GM23338 (cell line): ENCODE results near the gene MRPL32. TPM values are rescaled to one million over a fixed set of nuclear protein-coding genes. Genes with fewer than 3 reads are reported as not detected.

Source experiments
- ATAC-seq: fragments of 200-7000 bp; cut with Tn5 transposase; 3 replicates; pipeline ENCODE4 v1.9.1; 2020
- DNase-seq: peaks from one replicate; pipeline ENCODE4 v3.0.0-alpha.2; 2015; ENCODE audit warnings: low spot score
- H2AFZ ChIP-seq: fragments of 200-600 bp; sonication (generic); 2 replicates; pipeline ENCODE4 v1.8.0; 2016; ENCODE audit warnings: antibody characterized with exemption, mild to moderate bottlenecking, moderate library complexity
- H3F3A ChIP-seq: fragments of 200-600 bp; sonication (generic); replicated peaks from 2 replicates; pipeline ENCODE4 v1.8.0; 2017; ENCODE audit warnings: antibody characterized with exemption, mixed run types, low read depth
- H3K27ac ChIP-seq: fragments of 200-600 bp; sonication (generic); 2 replicates; pipeline ENCODE4 v1.6.1; 2016; ENCODE audit warnings: low read depth
- H3K27me3 ChIP-seq: fragments of 200-600 bp; sonication (generic); 2 replicates; pipeline ENCODE4 v1.8.0; 2016; ENCODE audit warnings: mild to moderate bottlenecking, mixed run types, moderate library complexity; ENCODE audit not compliant: insufficient read depth
- H3K36me3 ChIP-seq: fragments of 200-600 bp; sonication (generic); 2 replicates; pipeline ENCODE4 v1.8.0; 2016; ENCODE audit warnings: mild to moderate bottlenecking; ENCODE audit not compliant: insufficient read depth
- H3K4me1 ChIP-seq: fragments of 200-600 bp; sonication (generic); 2 replicates; pipeline ENCODE4 v1.8.0; 2016; ENCODE audit warnings: mild to moderate bottlenecking, moderate library complexity; ENCODE audit not compliant: insufficient read depth
- H3K4me2 ChIP-seq: fragments of 200-600 bp; sonication (generic); 2 replicates; pipeline ENCODE4 v1.7.1; 2017; ENCODE audit warnings: mixed run types
- H3K4me3 ChIP-seq: fragments of 200-600 bp; sonication (generic); 2 replicates; pipeline ENCODE4 v1.6.1; 2016; ENCODE audit warnings: mixed run types
- H3K79me2 ChIP-seq: fragments of 200-600 bp; sonication (generic); replicated peaks from 2 replicates; pipeline ENCODE4 v1.8.0; 2017; ENCODE audit warnings: mild to moderate bottlenecking; ENCODE audit not compliant: insufficient read depth
- H3K9me2 ChIP-seq: fragments of 200-600 bp; sonication (generic); 2 replicates; pipeline ENCODE4 v1.8.0; 2017; ENCODE audit not compliant: insufficient read depth
- H4K20me1 ChIP-seq: fragments of 200-600 bp; sonication (generic); replicated peaks from 2 replicates; pipeline ENCODE4 v1.8.0; 2017; ENCODE audit warnings: mild to moderate bottlenecking; ENCODE audit not compliant: insufficient read depth
- H3K27ac Mint-ChIP-seq: 2 replicates; pipeline ENCODE4 v1.8.0; 2020; ENCODE audit warnings: inconsistent platforms, mild to moderate bottlenecking, moderate library complexity, mixed read lengths
- H3K27me3 Mint-ChIP-seq: 3 replicates; pipeline ENCODE4 v1.8.0; 2022; ENCODE audit warnings: low read depth, mild to moderate bottlenecking, moderate library complexity, mixed read lengths, inconsistent platforms; ENCODE audit not compliant: insufficient read depth, poor library complexity
- H3K36me3 Mint-ChIP-seq: 3 replicates; pipeline ENCODE4 v1.8.0; 2021; ENCODE audit warnings: low read depth, mild to moderate bottlenecking, inconsistent platforms, moderate library complexity, mixed read lengths
- H3K4me1 Mint-ChIP-seq: 3 replicates; pipeline ENCODE4 v1.8.0; 2020; ENCODE audit warnings: mild to moderate bottlenecking, inconsistent platforms, mixed read lengths
- H3K4me3 Mint-ChIP-seq: 3 replicates; pipeline ENCODE4 v1.8.0; 2021; ENCODE audit warnings: moderate library complexity, mild to moderate bottlenecking, inconsistent platforms, mixed read lengths
- H3K9me3 Mint-ChIP-seq: 3 replicates; pipeline ENCODE4 v1.8.0; 2020; ENCODE audit warnings: moderate library complexity, mild to moderate bottlenecking, inconsistent platforms, mixed read lengths
- CTCF ChIP-seq, 2 experiments: fragments of 200-600 bp in 1 of 2; sonication (generic) in 1 of 2; conservative IDR thresholded peaks; 2 replicates each; pipeline versions ENCODE4 v1.5.1 to v1.6.1; 2016 to 2017; ENCODE audit warnings: antibody characterized with exemption in 2 of 2, low read depth in 2 of 2, mild to moderate bottlenecking in 2 of 2, moderate library complexity in 1 of 2
- ETS1 ChIP-seq: IDR thresholded peaks from 2 replicates; pipeline ENCODE4 v1.6.1; 2016; ENCODE audit warnings: antibody characterized with exemption
- EZH2 ChIP-seq: fragments of 200-600 bp; sonication (generic); IDR thresholded peaks from one replicate; pipeline ENCODE4 v1.8.0; 2017; ENCODE audit warnings: antibody characterized with exemption, mild to moderate bottlenecking, low read depth; ENCODE audit not compliant: unreplicated experiment
- EZH2phosphoT487 ChIP-seq: fragments of 200-600 bp; sonication (generic); IDR thresholded peaks from one replicate; pipeline ENCODE4 v1.8.1; 2018; ENCODE audit warnings: antibody characterized with exemption; ENCODE audit not compliant: unreplicated experiment
- JUNB ChIP-seq: IDR thresholded peaks from one replicate; pipeline ENCODE4 v1.6.1; 2016; ENCODE audit warnings: antibody characterized with exemption; ENCODE audit not compliant: unreplicated experiment
- POLR2AphosphoS5 ChIP-seq: IDR thresholded peaks from 2 replicates; pipeline ENCODE4 v1.6.1; 2016; ENCODE audit warnings: antibody characterized with exemption, low read depth
- ZNF114 ChIP-seq: fragments of 250-450 bp; sonication (Bioruptor Pico); IDR thresholded peaks from 2 replicates; pipeline ENCODE4 v1.5.0; 2020; ENCODE audit warnings: mild to moderate bottlenecking, moderate library complexity
- ZNF331 ChIP-seq: fragments of 250-450 bp; sonication (Bioruptor Pico); IDR thresholded peaks from 2 replicates; pipeline ENCODE4 v1.5.0; 2020; ENCODE audit warnings: low read depth, mild to moderate bottlenecking, moderate library complexity
- polyA plus RNA-seq: library from polyadenylated mRNA; unstranded; fragments of >200 nt; fragmentation: Nextera tagmentation; extraction: Ambion mirVana; gene quantifications from 2 replicates; pipeline ENCODE4 v1.2.1, GENCODE V29; 2016
- total RNA-seq: library from RNA; depleted of rRNA; stranded (reverse); fragments of >200 nt; shearing (Covaris generic); gene quantifications from 2 replicates; pipeline ENCODE4 v1.2.3, GENCODE V29; 2014

The MRPL32 gene
- total and polyA plus RNA-seq, 2 experiments from 2014 or later, result 93.4 to 303 TPM

GRCh38 chr7:42925630-42926029 lies 6.5 kb upstream of the MRPL32 start (continued):
- TF ChIP-seq ZNF331, result no peak
- no peak for TF ChIP-seq EZH2phosphoT487
- TF ChIP-seq ZNF114, result no peak
- TF ChIP-seq ETS1, result no peak

- no peak overlapping the region for H3K27ac Mint-ChIP-seq
- peaks cover 59% of the 10 kb centered on the region for H3K36me3 ChIP-seq
Measured at GRCh38 chr7:42926204-42926603, 6.0 kb upstream of the MRPL32 start.

GRCh38 chr7:42928754-42929153 lies 3.4 kb upstream of the MRPL32 start:
- no peak overlapping the region for H3K27ac Mint-ChIP-seq
- H3K4me1 ChIP-seq, result peaks cover 12% of the 10 kb centered on the region
- peaks cover 61% of the 10 kb centered on the region for H4K20me1 ChIP-seq
- H3K4me1 Mint-ChIP-seq, result peaks cover 14% of the 10 kb centered on the region; the same call in 2 of the 3 replicates
- H3K27ac ChIP-seq, result no peak overlapping the region; the same call in 1 of the 2 replicates
- DNase-seq (no peak), ATAC-seq (no peak)
- H3K36me3 ChIP-seq, result peaks cover 36% of the 10 kb centered on the region
- H3K4me3 Mint-ChIP-seq, result no peak overlapping the region
- no peak overlapping the region for H3K4me3 ChIP-seq
- peak overlapping the region; percentile 94; the same call in 1 of the 2 replicates for H3K4me2 ChIP-seq
- H3K79me2 ChIP-seq, result peaks cover 91% of the 10 kb centered on the region
- H2AFZ ChIP-seq, result no peak overlapping the region
- TF ChIP-seq JUNB, result no peak
- no peak for TF ChIP-seq POLR2AphosphoS5
- TF ChIP-seq EZH2, result no peak
- TF ChIP-seq EZH2phosphoT487, result no peak
- peaks cover 15% of the 10 kb centered on the region for H3K27me3 Mint-ChIP-seq
- no peaks in the 10 kb centered on the region for H3K27me3 ChIP-seq
- H3K9me3 Mint-ChIP-seq, result no peaks in the 10 kb centered on the region
- H3K36me3 Mint-ChIP-seq, result peaks cover 42% of the 10 kb centered on the region; the same call in 2 of the 3 replicates
- H3K9me2 ChIP-seq, result no peaks in the 10 kb centered on the region
- H3F3A ChIP-seq, result no peaks in the 10 kb centered on the region

More at GRCh38 chr7:42926204-42926603, 6.0 kb upstream of the MRPL32 start:
- Histone ChIP-seq H3K4me2 (no peak overlapping the region), H3K27ac (no peak overlapping the region), H3K79me2 (peaks cover 69% of the 10 kb centered on the region), H3K9me2 (no peaks in the 10 kb centered on the region), H2AFZ (no peak overlapping the region), H3K4me3 (no peak overlapping the region), H3K27me3 (no peaks in the 10 kb centered on the region), H3F3A (no peaks in the 10 kb centered on the region), H4K20me1 (peaks cover 64% of the 10 kb centered on the region), H3K4me1 (peaks cover 9% of the 10 kb centered on the region)
- H3K36me3 Mint-ChIP-seq, result peaks cover 62% of the 10 kb centered on the region
- TF ChIP-seq JUNB (no peak), CTCF (conservative IDR thresholded peaks at IDR 0.05; ENCODE audit: low read depth in 2 of 2) (no peak), ZNF331 (no peak)
- ATAC-seq, result no peak
- H3K4me3 Mint-ChIP-seq, result no peak overlapping the region
- peaks cover 14% of the 10 kb centered on the region; the same call in 2 of the 3 replicates for H3K4me1 Mint-ChIP-seq
- no peaks in the 10 kb centered on the region for H3K9me3 Mint-ChIP-seq
- H3K27me3 Mint-ChIP-seq, result peaks cover 2% of the 10 kb centered on the region
- no peak for DNase-seq
